ENCODE results near the gene LTA4H.

The LTA4H gene

GRCh38 chr12:95996034-95996658 is 39.2 kb downstream of the LTA4H start, which contains the start of gene HAL:
TSS of gene HAL (minus strand) at chr12:95996344. CDS start at chr12:95995910, 434 bp downstream.
- Histone ChIP-seq H3K4me2 (ENCODE audit: low read depth, low read length, poor library complexity, severe bottlenecking) (no peak within 1 kb of the TSS), H3K79me2 (ENCODE audit: insufficient read depth, low read length) (no peaks in the 10 kb centered on the region), H2AFZ (ENCODE audit: low read length) (no peak within 1 kb of the TSS), H4K20me1 (ENCODE audit: insufficient read depth, low read length, poor library complexity, severe bottlenecking) (no peaks in the 10 kb centered on the region), H3K36me3 (ENCODE audit: insufficient read depth, low read length) (no peaks in the 10 kb centered on the region; the same call in 1 of the 2 replicates), H3K9ac (ENCODE audit: low read depth, low read length, poor library complexity, severe bottlenecking) (no peak within 1 kb of the TSS), H3K9me2 (replicated peaks; ENCODE audit: low read depth, low read length) (no peaks in the 10 kb centered on the region), H3K4me3 (ENCODE audit: low read length, poor library complexity, severe bottlenecking) (no peak within 1 kb of the TSS), H3K27me3 (ENCODE audit: insufficient read depth, low read length, poor library complexity, severe bottlenecking) (no peaks in the 10 kb centered on the region), H3K9me3 (ENCODE audit: insufficient read depth, low read depth, low read length) (no peaks in the 10 kb centered on the region), H3K4me1 (ENCODE audit: insufficient read depth, low read length, poor library complexity, severe bottlenecking) (no peaks in the 10 kb centered on the region), H3F3A (ENCODE audit: low read depth) (no peaks in the 10 kb centered on the region)
- TF ChIP-seq EZH2phosphoT487 (IDR thresholded peaks at IDR 0.05; ENCODE audit: borderline replicate concordance) (no peak), CTCF (conservative IDR thresholded peaks at IDR 0.05; ENCODE audit: low read length) (no peak)

GRCh38 chr12:95995238-95996031 is 40.0 kb downstream of the LTA4H start:
- Histone ChIP-seq H3K36me3 (ENCODE audit: insufficient read depth, low read length) (no peaks in the 10 kb centered on the region), H3K4me1 (ENCODE audit: insufficient read depth, low read length, poor library complexity, severe bottlenecking) (no peaks in the 10 kb centered on the region), H3K79me2 (ENCODE audit: insufficient read depth, low read length) (no peaks in the 10 kb centered on the region), H3K4me2 (ENCODE audit: low read depth, low read length, poor library complexity, severe bottlenecking) (no peak overlapping the region), H3F3A (ENCODE audit: low read depth) (no peaks in the 10 kb centered on the region), H3K9ac (ENCODE audit: low read depth, low read length, poor library complexity, severe bottlenecking) (no peak overlapping the region), H3K9me2 (replicated peaks; ENCODE audit: low read depth, low read length) (no peaks in the 10 kb centered on the region), H3K4me3 (ENCODE audit: low read length, poor library complexity, severe bottlenecking) (no peak overlapping the region), H4K20me1 (ENCODE audit: insufficient read depth, low read length, poor library complexity, severe bottlenecking) (no peaks in the 10 kb centered on the region), H3K27me3 (ENCODE audit: insufficient read depth, low read length, poor library complexity, severe bottlenecking) (no peaks in the 10 kb centered on the region), H2AFZ (ENCODE audit: low read length) (no peak overlapping the region), H3K9me3 (ENCODE audit: insufficient read depth, low read depth, low read length) (no peaks in the 10 kb centered on the region)
- TF ChIP-seq EZH2phosphoT487 (IDR thresholded peaks at IDR 0.05; ENCODE audit: borderline replicate concordance) (no peak), CTCF (conservative IDR thresholded peaks at IDR 0.05; ENCODE audit: low read length) (no peak)

- H3K9me2 ChIP-seq (replicated peaks; ENCODE audit: low read depth, low read length), result no peaks in the 10 kb centered on the region
- TF ChIP-seq EZH2phosphoT487 (IDR thresholded peaks at IDR 0.05; ENCODE audit: borderline replicate concordance), result no peak
- no peak for TF ChIP-seq CTCF (conservative IDR thresholded peaks at IDR 0.05; ENCODE audit: low read length)
- no peak overlapping the region for H3K4me2 ChIP-seq (ENCODE audit: low read depth, low read length, poor library complexity, severe bottlenecking)
- no peaks in the 10 kb centered on the region for H3F3A ChIP-seq (ENCODE audit: low read depth)
- no peaks in the 10 kb centered on the region for H3K36me3 ChIP-seq (ENCODE audit: insufficient read depth, low read length)
- H3K4me3 ChIP-seq (ENCODE audit: low read length, poor library complexity, severe bottlenecking), result no peak overlapping the region
- H3K4me1 ChIP-seq (ENCODE audit: insufficient read depth, low read length, poor library complexity, severe bottlenecking), result peaks cover 4% of the 10 kb centered on the region
- no peaks in the 10 kb centered on the region for H3K9me3 ChIP-seq (ENCODE audit: insufficient read depth, low read depth, low read length)
- H3K79me2 ChIP-seq (ENCODE audit: insufficient read depth, low read length), result no peaks in the 10 kb centered on the region
- no peaks in the 10 kb centered on the region for H4K20me1 ChIP-seq (ENCODE audit: insufficient read depth, low read length, poor library complexity, severe bottlenecking)
- no peaks in the 10 kb centered on the region for H3K27me3 ChIP-seq (ENCODE audit: insufficient read depth, low read length, poor library complexity, severe bottlenecking)
- no peak overlapping the region for H3K9ac ChIP-seq (ENCODE audit: low read depth, low read length, poor library complexity, severe bottlenecking)
- H2AFZ ChIP-seq (ENCODE audit: low read length), result no peak overlapping the region
Measured at GRCh38 chr12:95994476-95994875, 40.9 kb downstream of the LTA4H start.

Data from Loucy (cell line).